GM21717 (cell line): ENCODE results near the gene C4BPA.

ENCODE experiments used
- ATAC-seq: cut with Tn5 transposase; IDR thresholded peaks from one replicate; pipeline ENCODE4 v1.9.1; 2021; ENCODE audit warnings: mild to moderate bottlenecking, moderate library complexity; ENCODE audit not compliant: unreplicated experiment

C4BPA gene

DNA sequence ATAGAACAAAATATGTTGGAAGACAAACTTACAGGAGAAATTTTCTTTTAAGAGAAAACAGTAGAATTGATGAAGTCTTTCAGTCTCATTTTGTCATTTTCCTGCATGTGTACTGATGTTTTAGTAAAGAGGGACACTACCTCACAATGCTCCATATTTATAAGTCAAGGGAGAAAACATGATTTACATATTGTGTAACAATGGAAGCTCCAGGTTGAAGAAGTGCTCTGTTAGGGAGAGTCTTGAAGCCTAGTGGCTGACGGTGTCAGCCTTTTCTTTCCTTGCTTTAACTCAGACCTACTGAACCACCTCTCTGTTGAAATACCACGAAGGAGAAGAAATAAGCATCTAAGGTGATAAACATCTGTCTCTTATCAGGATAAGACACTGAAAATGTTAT, 75.0 kb downstream of the C4BPA start:
- ATAC-seq = no peak

DNA sequence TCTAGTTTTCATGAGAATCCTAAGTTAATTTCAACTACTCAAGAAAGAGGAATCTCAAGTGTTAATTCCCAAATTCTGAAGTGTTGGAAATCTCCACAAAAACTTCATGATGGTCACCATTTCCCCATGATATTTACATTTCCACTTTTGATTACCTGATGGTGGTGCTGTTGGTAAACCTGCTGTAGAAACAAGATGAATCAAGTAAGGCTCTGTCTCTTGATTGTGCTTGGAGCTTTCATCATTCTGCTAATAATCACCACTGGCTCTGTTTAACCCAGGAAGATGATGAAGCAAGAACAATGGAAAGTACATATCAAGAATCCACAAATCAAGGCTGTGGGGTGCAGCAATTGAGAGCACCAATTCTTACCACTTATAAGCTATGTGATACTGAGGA, 77.8 kb downstream of the C4BPA start:
- ATAC-seq = no peak

DNA sequence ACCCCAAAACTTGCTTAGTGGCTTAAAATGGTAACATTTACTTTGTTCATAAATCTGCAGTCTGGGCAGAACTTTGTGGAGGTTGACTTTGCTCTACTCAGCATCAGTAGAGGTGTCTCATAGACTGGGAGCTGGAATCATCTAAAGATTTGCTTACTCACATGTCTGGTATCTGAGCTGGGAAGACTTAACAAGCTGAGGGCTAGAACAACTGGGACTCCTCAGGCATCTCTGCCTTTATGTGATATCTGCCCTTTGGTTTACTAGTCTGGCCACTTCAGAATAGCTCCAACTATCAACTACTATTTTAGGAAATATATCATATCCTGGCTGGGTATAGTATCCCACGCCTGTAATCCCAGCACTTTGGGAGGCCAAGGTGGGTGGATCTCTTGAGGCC, 82.5 kb downstream of the C4BPA start:
- no peak for ATAC-seq

DNA sequence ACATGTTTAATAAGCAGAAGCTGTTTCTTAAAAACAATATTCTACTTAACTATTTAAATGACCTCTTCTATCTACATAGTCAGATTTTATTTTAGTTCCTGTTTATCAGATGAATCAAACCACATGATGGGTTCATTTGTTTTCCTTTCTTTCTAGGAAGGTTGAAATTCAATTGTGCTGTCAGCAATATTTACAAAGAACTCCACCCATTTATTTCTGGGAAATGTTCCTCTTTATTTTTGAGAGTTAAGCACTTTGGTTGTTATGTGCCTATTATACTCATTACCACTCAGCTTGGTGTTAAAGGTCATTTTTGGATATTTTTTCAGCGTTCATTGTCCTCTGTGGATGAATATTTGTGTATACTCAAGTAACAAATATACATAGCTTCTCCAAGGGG, 84.9 kb downstream of the C4BPA start:
- ATAC-seq = no peak

DNA sequence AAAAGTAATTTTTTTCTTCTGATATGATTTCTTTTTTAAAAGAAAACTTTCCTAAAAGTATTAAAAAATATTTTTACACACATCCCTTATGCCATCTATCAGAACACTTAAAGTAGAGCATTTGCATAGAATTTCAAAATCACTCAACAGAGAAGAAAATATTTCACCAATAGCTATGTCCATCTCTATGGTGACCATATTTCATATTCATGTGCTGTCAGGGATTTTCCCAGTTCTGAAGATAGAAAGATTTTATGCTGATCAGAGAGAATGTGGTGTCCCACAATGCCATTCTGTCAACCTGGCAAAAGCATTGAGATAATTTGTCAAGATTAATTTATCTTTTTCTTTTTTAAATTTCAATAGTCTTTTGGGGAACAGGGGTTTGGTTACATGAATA, 87.0 kb downstream of the C4BPA start:
- no peak for ATAC-seq

DNA sequence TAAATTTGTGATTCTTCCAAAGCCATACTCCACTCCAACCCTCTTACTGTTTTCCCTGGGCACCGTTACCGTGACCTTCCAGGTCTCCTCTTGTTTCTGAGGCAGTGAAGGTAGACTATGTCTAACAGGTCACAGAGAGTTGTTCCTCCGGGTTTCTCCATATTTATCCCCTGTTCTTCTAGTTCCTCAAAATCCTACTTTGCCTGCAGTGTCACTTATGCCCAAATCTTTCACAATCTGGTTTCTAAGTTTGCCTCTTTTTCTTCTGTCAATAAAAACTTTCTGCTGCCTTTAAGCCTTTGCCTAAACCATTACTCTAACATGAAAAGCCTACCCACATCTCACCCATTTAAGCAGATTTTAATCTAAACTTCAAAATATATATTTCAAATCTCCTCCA, 87.7 kb downstream of the C4BPA start:
- no peak for ATAC-seq

DNA sequence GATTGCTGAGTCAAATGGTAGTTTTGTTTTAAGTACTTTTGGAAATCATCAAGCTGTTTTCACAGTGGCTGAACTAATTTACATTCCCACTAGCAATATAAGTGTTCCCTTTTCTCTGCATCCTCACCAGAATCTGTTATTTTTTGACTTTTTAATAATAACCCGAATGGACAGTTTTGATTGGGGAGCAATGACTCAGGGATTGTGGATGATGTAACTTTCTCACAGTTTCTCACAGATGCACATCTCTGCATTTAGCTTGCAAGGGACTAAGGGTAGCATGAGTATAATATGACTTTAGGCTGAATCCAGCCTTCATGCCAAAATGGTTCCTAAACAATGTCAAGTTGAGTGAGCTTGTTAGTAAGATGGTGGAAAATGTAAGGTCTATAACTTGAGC, 90.2 kb downstream of the C4BPA start:
- no peak for ATAC-seq
